Sigmoid colon (tissue), 4 donors: ENCODE data around the gene OR2V2.

Experiments
- EP300 ChIP-seq, 4 donors: sonication (generic); formaldehyde crosslinking; IDR thresholded peaks; one replicate each; pipeline ENCODE4 v1.6.1; 2017; ENCODE audit warnings: antibody characterized with exemption in 4 of 4
- TF ChIP-seq, protein P1 (sequence below), 4 experiments: fragments of 450-650 bp in 3 of 4; fragments of 200-600 bp in 1 of 4; IDR thresholded peaks; one replicate each; pipeline ENCODE4 v1.5.1; 2016 to 2019; ENCODE audit warnings: antibody characterized with exemption in 4 of 4, mild to moderate bottlenecking in 3 of 4, moderate library complexity in 2 of 4

DNA sequence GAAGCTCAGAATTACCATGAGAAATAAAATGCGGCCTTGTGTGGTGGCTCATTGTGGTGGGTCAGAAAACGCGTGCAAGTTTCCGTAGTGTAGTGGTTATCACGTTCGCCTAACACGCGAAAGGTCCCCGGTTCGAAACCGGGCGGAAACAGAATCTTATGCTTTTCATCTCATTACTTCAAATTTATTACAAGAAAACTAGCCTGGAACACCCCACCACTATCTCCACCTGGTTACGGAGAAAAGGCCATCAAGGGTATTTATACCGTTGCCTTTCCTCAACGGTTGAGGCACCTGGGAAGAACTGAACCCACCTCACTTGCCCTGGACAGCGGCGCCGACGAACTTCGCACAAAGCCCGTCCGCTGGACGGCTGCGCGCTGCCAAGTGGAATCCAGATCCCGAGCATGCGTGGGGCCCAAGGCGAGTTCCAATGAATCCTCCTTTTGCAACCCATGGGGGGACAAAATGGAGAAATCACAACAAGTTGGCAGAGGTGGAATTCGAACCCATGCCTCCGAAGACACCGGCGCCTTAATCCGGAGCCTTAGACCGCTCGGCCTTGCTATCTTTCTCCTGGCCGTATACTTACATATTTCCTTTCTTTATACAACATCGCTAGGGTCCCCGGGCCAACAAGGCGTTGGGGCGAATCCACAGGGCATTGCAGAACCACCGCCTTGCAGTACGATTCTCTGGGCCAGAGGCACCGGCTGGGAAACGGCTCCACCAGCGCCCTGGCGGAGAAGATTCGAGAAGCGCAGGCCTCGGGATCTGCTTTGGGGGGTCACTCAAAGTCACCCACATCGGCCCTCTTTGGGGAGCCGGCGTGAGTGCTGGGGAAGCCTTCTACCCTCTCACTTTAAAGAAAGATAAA is 16.9 kb downstream of the OR2V2 start:
- TF ChIP-seq, protein P1, sequence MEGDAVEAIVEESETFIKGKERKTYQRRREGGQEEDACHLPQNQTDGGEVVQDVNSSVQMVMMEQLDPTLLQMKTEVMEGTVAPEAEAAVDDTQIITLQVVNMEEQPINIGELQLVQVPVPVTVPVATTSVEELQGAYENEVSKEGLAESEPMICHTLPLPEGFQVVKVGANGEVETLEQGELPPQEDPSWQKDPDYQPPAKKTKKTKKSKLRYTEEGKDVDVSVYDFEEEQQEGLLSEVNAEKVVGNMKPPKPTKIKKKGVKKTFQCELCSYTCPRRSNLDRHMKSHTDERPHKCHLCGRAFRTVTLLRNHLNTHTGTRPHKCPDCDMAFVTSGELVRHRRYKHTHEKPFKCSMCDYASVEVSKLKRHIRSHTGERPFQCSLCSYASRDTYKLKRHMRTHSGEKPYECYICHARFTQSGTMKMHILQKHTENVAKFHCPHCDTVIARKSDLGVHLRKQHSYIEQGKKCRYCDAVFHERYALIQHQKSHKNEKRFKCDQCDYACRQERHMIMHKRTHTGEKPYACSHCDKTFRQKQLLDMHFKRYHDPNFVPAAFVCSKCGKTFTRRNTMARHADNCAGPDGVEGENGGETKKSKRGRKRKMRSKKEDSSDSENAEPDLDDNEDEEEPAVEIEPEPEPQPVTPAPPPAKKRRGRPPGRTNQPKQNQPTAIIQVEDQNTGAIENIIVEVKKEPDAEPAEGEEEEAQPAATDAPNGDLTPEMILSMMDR (IDR thresholded peaks at IDR 0.05): no peak
- no peak for TF ChIP-seq EP300 (IDR thresholded peaks at IDR 0.05)
